Lung (tissue), 12 donors: ENCODE measurements around the gene NTRK3. TPM values are rescaled to one million over a fixed set of nuclear protein-coding genes. Genes with fewer than 3 reads are reported as not detected.

ENCODE experiments used
- ATAC-seq: fragments of 200-7000 bp; cut with Tn5 transposase; one replicate; pipeline ENCODE4 v1.9.1; 2020; ENCODE audit warnings: moderate number of reproducible peaks; ENCODE audit not compliant: insufficient read depth, low FRiP score
- DNase-seq, 3 donors: peaks; one replicate each; pipeline ENCODE4 v3.0.0-alpha.2; 2013 to 2017
- H3K27ac ChIP-seq, 2 donors: one replicate each; pipeline ENCODE4 v1.5.1; 2013; ENCODE audit warnings: mild to moderate bottlenecking in 2 of 2, moderate library complexity in 2 of 2, control low read depth in 1 of 2, inconsistent platforms in 1 of 2, low read depth in 1 of 2, low read length in 1 of 2
- H3K27me3 ChIP-seq, 3 donors: one replicate each; pipeline ENCODE4 v1.5.1; 2013; ENCODE audit warnings: low read length in 2 of 3; ENCODE audit not compliant: control insufficient read depth in 3 of 3, insufficient read depth in 3 of 3
- H3K36me3 ChIP-seq, 4 donors: one replicate each; pipeline ENCODE4 v1.5.1; 2013; ENCODE audit warnings: low read length in 4 of 4, mild to moderate bottlenecking in 1 of 4, moderate library complexity in 1 of 4; ENCODE audit not compliant: control insufficient read depth in 4 of 4, insufficient read depth in 4 of 4
- H3K4me1 ChIP-seq, 5 donors: one replicate each; pipeline ENCODE4 v1.5.1; 2013; ENCODE audit warnings: low read length in 5 of 5, mild to moderate bottlenecking in 2 of 5, moderate library complexity in 1 of 5; ENCODE audit not compliant: control insufficient read depth in 5 of 5, insufficient read depth in 5 of 5
- H3K4me3 ChIP-seq: one replicate; pipeline ENCODE4 v1.5.1; 2013; ENCODE audit warnings: mild to moderate bottlenecking, control low read depth, moderate library complexity
- H3K9ac ChIP-seq, 2 donors: one replicate each; pipeline ENCODE4 v1.5.1; 2013; ENCODE audit warnings: low read length in 2 of 2, control low read depth in 1 of 2; ENCODE audit not compliant: insufficient read depth in 1 of 2
- H3K9me3 ChIP-seq, 4 donors: one replicate each; pipeline ENCODE4 v1.5.1; 2013; ENCODE audit warnings: low read length in 3 of 4, mild to moderate bottlenecking in 1 of 4, moderate library complexity in 1 of 4; ENCODE audit not compliant: control insufficient read depth in 4 of 4, insufficient read depth in 3 of 4
- CTCF ChIP-seq: IDR thresholded peaks from 2 replicates; pipeline ENCODE4 v1.5.1; 2012; ENCODE audit warnings: mild to moderate bottlenecking; ENCODE audit errors: control extremely low read depth, extremely low read depth
- WGBS, 2 donors: extraction: QIAGEN DNeasy Blood & Tissue Kit; methylation state at CpG; one replicate each; pipeline ENCODE4 v1.1.7; 2013; 5-methylcytosine and 5-hydroxymethylcytosine counted together
- polyA plus RNA-seq, 2 donors: library from polyadenylated mRNA; stranded (reverse); fragments of 200-250 nt; gene quantifications; one replicate each; pipeline ENCODE4 v1.2.1, GENCODE V29; 2013
- total RNA-seq, 2 donors: library from RNA; depleted of rRNA in 1 of 2; stranded (reverse); fragments of >200 nt in 1 of 2; gene quantifications; one replicate each; pipeline ENCODE4 v1.2.1, GENCODE V29; 2014 to 2021
- donor health status: control.
- donor health status: control.
- donor health status: Bipolar disorder and iron deficiency.
- donor health status: healthy.
- donor health status: DM: yes; HTN: yes; CAD: no.

Gene NTRK3
- total and polyA plus RNA-seq, 4 donors, result 0.44 to 11.0 (median 4.2) TPM

DNA sequence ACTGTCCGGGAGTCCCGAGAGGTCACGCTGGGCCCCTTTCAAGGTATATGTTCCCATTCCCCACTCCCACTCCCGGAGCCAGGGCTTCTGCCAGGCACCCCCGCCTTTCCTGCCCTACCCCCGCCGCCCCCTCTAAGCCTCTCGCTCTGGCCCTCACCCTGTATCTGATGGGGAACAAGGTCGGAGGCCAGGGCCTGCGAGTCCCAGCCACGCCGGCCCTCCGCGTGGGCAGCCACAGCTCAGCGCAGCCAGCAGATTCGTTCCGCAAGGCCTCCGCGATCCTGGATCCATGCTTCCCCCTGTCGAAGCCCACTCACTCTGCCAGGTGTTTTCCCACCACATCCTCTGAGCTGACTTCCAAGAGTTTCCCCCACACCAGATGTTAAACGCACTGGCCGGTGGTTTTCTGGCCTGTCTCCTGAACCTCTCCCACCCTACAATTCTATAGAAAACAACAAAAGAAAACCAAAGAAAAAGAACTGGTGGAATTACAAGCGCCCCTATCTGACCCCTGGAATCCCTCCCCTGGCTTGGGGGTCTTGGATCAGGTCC is 303.7 kb downstream of the NTRK3 start:
- Histone ChIP-seq H3K27me3 (no peaks in the 10 kb centered on the region), H3K36me3 (no peaks in the 10 kb centered on the region), H3K4me3 (no peak overlapping the region), H3K27ac (no peak overlapping the region), H3K9me3 (no peaks in the 10 kb centered on the region), H3K4me1 (peaks cover 0 to 33% (median 11%) of the 10 kb centered on the region in 5 donors), H3K9ac (no peak overlapping the region)
- TF ChIP-seq CTCF, result no peak
- no peak for DNase-seq
- no peak for ATAC-seq
- 93% methylated on average over 23 of the region's 23 CpGs for WGBS, 2 donors

- WGBS, 2 donors, result 61 to 83% methylated on average over 6 of the region's 6 CpGs
- peak overlapping the region in 1 of 2 donors; percentile 50 for H3K27ac ChIP-seq
- no peak for TF ChIP-seq CTCF
- no peaks in the 10 kb centered on the region for H3K9me3 ChIP-seq
- H3K36me3 ChIP-seq, result no peaks in the 10 kb centered on the region
- no peaks in the 10 kb centered on the region for H3K27me3 ChIP-seq
- DNase-seq, result peak; percentile 39 to 78 (median 74)
- H3K4me1 ChIP-seq, result peaks cover 0 to 35% (median 11%) of the 10 kb centered on the region in 5 donors
- ATAC-seq, result no peak
- no peak overlapping the region for H3K9ac ChIP-seq
- no peak overlapping the region for H3K4me3 ChIP-seq
Observed at GRCh38 chr15:87949575-87950223, 306.8 kb downstream of the NTRK3 start.

DNA sequence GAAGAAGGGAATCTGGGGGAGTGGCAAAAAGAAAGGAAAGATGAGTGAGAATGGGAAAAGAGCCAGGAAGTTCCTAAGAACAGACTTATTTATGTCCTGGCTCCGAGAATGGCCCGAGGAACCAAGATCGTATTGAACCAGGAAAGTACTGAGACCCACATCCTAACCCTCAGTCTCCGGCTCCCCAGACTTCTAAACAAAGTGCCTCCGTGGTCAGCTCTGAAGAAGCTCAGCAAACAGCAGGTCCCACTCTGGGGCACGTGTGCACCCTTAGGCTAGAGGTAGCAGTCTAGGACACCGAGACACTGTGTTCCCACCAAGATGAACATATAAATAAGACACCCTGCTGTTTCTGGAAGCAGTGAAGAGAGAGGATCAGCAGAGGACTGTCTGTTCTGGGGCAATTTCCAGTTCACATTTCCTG is 307.4 kb downstream of the NTRK3 start:
- H3K9me3 ChIP-seq, result no peaks in the 10 kb centered on the region
- 65 to 79% methylated on average over 7 of the region's 7 CpGs for WGBS, 2 donors
- no peak overlapping the region for H3K9ac ChIP-seq
- no peak for TF ChIP-seq CTCF
- peak in 2 of 3 donors; percentile 48 to 79 for DNase-seq
- H3K36me3 ChIP-seq, result no peaks in the 10 kb centered on the region
- peak overlapping the region in 1 of 2 donors; percentile 50 for H3K27ac ChIP-seq
- no peak overlapping the region for H3K4me3 ChIP-seq
- H3K27me3 ChIP-seq, result no peaks in the 10 kb centered on the region
- peaks cover 0 to 29% (median 11%) of the 10 kb centered on the region in 5 donors for H3K4me1 ChIP-seq
- ATAC-seq, result no peak
